ENCODE data around the gene PKN1. TPM values are rescaled to one million over a fixed set of nuclear protein-coding genes. Genes with fewer than 3 reads are reported as not detected.

PKN1 gene
- total and polyA plus RNA-seq, 2 of the 13 experiments (the other 11 are each of a cell fraction or from before 2014, with no cell fraction given): 45.7 to 54.5 TPM

DNA sequence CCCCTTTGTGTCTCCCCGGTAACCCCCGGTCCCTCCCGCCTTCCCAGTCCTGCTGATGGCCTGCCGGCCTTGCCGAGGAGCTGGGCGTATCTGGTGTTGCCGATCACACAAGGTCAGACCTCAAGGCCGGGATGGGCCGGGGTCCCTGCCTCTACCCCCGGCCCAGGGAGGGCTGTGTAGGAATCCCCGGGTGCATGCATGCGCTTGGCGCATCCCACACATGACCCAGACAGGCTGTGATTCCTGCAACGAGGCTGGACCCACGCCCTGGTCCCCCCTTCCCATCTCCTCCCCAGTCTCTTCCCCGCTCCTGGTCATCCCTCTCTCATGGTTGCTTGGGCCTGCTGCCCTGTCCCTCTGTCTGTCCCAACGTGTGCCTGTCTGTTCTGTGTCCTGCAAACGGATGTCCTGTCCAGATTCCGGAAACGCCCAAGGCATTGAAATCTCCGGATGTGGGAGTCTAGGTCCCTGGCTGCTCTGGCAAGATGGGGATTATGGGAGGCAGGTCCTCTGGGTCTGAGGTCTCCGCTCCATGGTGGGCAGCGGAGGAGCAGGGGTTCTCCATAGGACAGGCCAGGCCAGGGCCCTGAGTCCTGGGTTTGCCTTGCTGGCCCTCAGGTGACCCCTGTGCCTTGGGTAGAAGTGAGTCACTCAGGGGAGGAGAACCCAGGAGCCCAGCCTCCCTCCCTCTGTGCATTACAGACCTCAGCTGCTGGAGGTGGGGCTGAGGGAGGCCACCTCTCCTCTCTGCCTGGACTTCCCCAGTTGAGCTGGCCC, 1.6 kb downstream of the PKN1 start (continued):
- TF ChIP-seq, protein P1, sequence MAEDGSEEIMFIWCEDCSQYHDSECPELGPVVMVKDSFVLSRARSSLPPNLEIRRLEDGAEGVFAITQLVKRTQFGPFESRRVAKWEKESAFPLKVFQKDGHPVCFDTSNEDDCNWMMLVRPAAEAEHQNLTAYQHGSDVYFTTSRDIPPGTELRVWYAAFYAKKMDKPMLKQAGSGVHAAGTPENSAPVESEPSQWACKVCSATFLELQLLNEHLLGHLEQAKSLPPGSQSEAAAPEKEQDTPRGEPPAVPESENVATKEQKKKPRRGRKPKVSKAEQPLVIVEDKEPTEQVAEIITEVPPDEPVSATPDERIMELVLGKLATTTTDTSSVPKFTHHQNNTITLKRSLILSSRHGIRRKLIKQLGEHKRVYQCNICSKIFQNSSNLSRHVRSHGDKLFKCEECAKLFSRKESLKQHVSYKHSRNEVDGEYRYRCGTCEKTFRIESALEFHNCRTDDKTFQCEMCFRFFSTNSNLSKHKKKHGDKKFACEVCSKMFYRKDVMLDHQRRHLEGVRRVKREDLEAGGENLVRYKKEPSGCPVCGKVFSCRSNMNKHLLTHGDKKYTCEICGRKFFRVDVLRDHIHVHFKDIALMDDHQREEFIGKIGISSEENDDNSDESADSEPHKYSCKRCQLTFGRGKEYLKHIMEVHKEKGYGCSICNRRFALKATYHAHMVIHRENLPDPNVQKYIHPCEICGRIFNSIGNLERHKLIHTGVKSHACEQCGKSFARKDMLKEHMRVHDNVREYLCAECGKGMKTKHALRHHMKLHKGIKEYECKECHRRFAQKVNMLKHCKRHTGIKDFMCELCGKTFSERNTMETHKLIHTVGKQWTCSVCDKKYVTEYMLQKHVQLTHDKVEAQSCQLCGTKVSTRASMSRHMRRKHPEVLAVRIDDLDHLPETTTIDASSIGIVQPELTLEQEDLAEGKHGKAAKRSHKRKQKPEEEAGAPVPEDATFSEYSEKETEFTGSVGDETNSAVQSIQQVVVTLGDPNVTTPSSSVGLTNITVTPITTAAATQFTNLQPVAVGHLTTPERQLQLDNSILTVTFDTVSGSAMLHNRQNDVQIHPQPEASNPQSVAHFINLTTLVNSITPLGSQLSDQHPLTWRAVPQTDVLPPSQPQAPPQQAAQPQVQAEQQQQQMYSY (CRISPR knock-in tag; IDR thresholded peaks at IDR 0.05): no peak
- TF ChIP-seq CREM (IDR thresholded peaks at IDR 0.05): no peak
- TF ChIP-seq CREM (CRISPR knock-in tag; IDR thresholded peaks at IDR 0.05): no peak
- TF ChIP-seq TEAD3 (CRISPR knock-in tag; optimal IDR thresholded peaks at IDR 0.05; ENCODE audit: borderline replicate concordance): no peak
- 0 out of 2 replicates have a peak, but pooled peaks have one; percentile 51 for TF ChIP-seq ZZZ3 (CRISPR knock-in tag; IDR thresholded peaks at IDR 0.05; ENCODE audit: borderline replicate concordance)
- TF ChIP-seq ZNF225 (CRISPR knock-in tag; IDR thresholded peaks at IDR 0.05): peak; percentile 36; the same call in 1 of the 2 replicates
- TF ChIP-seq XBP1 (CRISPR knock-in tag; IDR thresholded peaks at IDR 0.05): no peak
- TF ChIP-seq, protein P2, sequence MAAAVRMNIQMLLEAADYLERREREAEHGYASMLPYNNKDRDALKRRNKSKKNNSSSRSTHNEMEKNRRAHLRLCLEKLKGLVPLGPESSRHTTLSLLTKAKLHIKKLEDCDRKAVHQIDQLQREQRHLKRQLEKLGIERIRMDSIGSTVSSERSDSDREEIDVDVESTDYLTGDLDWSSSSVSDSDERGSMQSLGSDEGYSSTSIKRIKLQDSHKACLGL (CRISPR knock-in tag; IDR thresholded peaks at IDR 0.05): 0 out of 2 replicates have a peak, but pooled peaks have one; percentile 56
- TF ChIP-seq ZNF501 (CRISPR knock-in tag; IDR thresholded peaks at IDR 0.05): peak; percentile 27; the same call in 1 of the 2 replicates
- TF ChIP-seq ZNF746 (CRISPR knock-in tag; IDR thresholded peaks at IDR 0.05): no peak
- TF ChIP-seq, protein P3, sequence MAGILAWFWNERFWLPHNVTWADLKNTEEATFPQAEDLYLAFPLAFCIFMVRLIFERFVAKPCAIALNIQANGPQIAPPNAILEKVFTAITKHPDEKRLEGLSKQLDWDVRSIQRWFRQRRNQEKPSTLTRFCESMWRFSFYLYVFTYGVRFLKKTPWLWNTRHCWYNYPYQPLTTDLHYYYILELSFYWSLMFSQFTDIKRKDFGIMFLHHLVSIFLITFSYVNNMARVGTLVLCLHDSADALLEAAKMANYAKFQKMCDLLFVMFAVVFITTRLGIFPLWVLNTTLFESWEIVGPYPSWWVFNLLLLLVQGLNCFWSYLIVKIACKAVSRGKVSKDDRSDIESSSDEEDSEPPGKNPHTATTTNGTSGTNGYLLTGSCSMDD (CRISPR knock-in tag; IDR thresholded peaks at IDR 0.05): no peak
- TF ChIP-seq MED1 (CRISPR knock-in tag; IDR thresholded peaks at IDR 0.05): no peak
- no peak for TF ChIP-seq GZF1 (CRISPR knock-in tag; IDR thresholded peaks at IDR 0.05)
- peak; percentile 43; the same call in 1 of the 2 replicates for TF ChIP-seq TBX2 (CRISPR knock-in tag; IDR thresholded peaks at IDR 0.05; ENCODE audit: borderline replicate concordance)
- TF ChIP-seq, protein P4, sequence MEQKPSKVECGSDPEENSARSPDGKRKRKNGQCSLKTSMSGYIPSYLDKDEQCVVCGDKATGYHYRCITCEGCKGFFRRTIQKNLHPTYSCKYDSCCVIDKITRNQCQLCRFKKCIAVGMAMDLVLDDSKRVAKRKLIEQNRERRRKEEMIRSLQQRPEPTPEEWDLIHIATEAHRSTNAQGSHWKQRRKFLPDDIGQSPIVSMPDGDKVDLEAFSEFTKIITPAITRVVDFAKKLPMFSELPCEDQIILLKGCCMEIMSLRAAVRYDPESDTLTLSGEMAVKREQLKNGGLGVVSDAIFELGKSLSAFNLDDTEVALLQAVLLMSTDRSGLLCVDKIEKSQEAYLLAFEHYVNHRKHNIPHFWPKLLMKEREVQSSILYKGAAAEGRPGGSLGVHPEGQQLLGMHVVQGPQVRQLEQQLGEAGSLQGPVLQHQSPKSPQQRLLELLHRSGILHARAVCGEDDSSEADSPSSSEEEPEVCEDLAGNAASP (CRISPR knock-in tag; IDR thresholded peaks at IDR 0.05; ENCODE audit: borderline replicate concordance): peak; percentile 80; the same call in 1 of the 2 replicates
- 0 out of 2 replicates have a peak, but pooled peaks have one; percentile 2 for TF ChIP-seq TAF1 (CRISPR knock-in tag; IDR thresholded peaks at IDR 0.05)
- TF ChIP-seq, protein P5, sequence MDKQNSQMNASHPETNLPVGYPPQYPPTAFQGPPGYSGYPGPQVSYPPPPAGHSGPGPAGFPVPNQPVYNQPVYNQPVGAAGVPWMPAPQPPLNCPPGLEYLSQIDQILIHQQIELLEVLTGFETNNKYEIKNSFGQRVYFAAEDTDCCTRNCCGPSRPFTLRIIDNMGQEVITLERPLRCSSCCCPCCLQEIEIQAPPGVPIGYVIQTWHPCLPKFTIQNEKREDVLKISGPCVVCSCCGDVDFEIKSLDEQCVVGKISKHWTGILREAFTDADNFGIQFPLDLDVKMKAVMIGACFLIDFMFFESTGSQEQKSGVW (CRISPR knock-in tag; IDR thresholded peaks at IDR 0.05; ENCODE audit: borderline replicate concordance): no peak
- no peak for TF ChIP-seq FLYWCH1 (CRISPR knock-in tag; IDR thresholded peaks at IDR 0.05)
- TF ChIP-seq, protein P6, sequence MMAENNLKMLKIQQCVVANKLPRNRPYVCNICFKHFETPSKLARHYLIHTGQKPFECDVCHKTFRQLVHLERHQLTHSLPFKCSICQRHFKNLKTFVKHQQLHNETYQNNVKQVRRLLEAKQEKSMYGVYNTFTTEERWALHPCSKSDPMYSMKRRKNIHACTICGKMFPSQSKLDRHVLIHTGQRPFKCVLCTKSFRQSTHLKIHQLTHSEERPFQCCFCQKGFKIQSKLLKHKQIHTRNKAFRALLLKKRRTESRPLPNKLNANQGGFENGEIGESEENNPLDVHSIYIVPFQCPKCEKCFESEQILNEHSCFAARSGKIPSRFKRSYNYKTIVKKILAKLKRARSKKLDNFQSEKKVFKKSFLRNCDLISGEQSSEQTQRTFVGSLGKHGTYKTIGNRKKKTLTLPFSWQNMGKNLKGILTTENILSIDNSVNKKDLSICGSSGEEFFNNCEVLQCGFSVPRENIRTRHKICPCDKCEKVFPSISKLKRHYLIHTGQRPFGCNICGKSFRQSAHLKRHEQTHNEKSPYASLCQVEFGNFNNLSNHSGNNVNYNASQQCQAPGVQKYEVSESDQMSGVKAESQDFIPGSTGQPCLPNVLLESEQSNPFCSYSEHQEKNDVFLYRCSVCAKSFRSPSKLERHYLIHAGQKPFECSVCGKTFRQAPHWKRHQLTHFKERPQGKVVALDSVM (CRISPR knock-in tag; IDR thresholded peaks at IDR 0.05): peak; percentile 82
- no peak for TF ChIP-seq ARNT (IDR thresholded peaks at IDR 0.05)
- no peak for TF ChIP-seq FOXJ3 (CRISPR knock-in tag; IDR thresholded peaks at IDR 0.05; ENCODE audit: borderline replicate concordance)

Data from HepG2 (cell line).